Common myeloid progenitor, CD34-positive (primary cell): ENCODE results near the gene SLC10A7.

Experiments used
- CTCF ChIA-PET: fragments of 350-600 bp; sonication (Branson Sonifier 250); formaldehyde crosslinking; loops from one replicate; lab custom pipeline; 2021; ENCODE audit warnings: antibody characterized with exemption; lab: Charles Lee
- POLR2A ChIA-PET: fragments of 350-600 bp; sonication (Branson Sonifier 250); formaldehyde crosslinking; loops from one replicate; lab custom pipeline; 2021; ENCODE audit warnings: antibody characterized with exemption; lab: Charles Lee
- DNase-seq, 3 donors: peaks; one replicate each; pipeline versions ENCODE4 v3.0.0 to v3.0.0-alpha.2; 2013
- H3K27ac ChIP-seq, 2 experiments: 1 replicate in 1 of 2; 2 replicates in 1 of 2; pipeline ENCODE4 v1.7.0; 2013; ENCODE audit warnings: inconsistent platforms in 2 of 2, low read length in 2 of 2, mild to moderate bottlenecking in 2 of 2, low read depth in 1 of 2, moderate library complexity in 1 of 2; ENCODE audit not compliant: severe bottlenecking in 2 of 2, insufficient read depth in 1 of 2, poor library complexity in 1 of 2
- H3K27me3 ChIP-seq, 5 experiments: replicated peaks in 2 of 5; 1 replicate in 3 of 5; 2 replicates in 2 of 5; pipeline versions ENCODE4 v1.6.1 to v1.7.0; 2013; ENCODE audit warnings: low read length in 4 of 5, mild to moderate bottlenecking in 2 of 5, moderate library complexity in 2 of 5, inconsistent platforms in 1 of 5; ENCODE audit not compliant: insufficient read depth in 5 of 5, control insufficient read depth in 4 of 5
- H3K36me3 ChIP-seq, 4 experiments: 1 replicate in 2 of 4; 2 replicates in 2 of 4; pipeline versions ENCODE4 v1.6.1 to v1.7.0; 2013; ENCODE audit warnings: low read length in 3 of 4, control low read depth in 1 of 4, mild to moderate bottlenecking in 1 of 4; ENCODE audit not compliant: control insufficient read depth in 4 of 4, insufficient read depth in 4 of 4
- H3K4me1 ChIP-seq, 4 experiments: 1 replicate in 3 of 4; 2 replicates in 1 of 4; pipeline versions ENCODE4 v1.6.1 to v1.7.1; 2013; ENCODE audit warnings: low read length in 3 of 4, mild to moderate bottlenecking in 3 of 4, control low read depth in 1 of 4, inconsistent platforms in 1 of 4, moderate library complexity in 1 of 4; ENCODE audit not compliant: control insufficient read depth in 4 of 4, insufficient read depth in 4 of 4; ENCODE audit errors: control extremely low read depth in 1 of 4
- H3K4me3 ChIP-seq, 7 experiments: 1 replicate in 4 of 7; 2 replicates in 3 of 7; pipeline versions ENCODE4 v1.5.1 to v1.7.0; 2013; ENCODE audit warnings: mild to moderate bottlenecking in 7 of 7, low read length in 6 of 7, moderate library complexity in 6 of 7, inconsistent platforms in 2 of 7, low read depth in 2 of 7, control low read depth in 1 of 7; ENCODE audit not compliant: insufficient read depth in 4 of 7, control insufficient read depth in 1 of 7; ENCODE audit errors: extremely low read depth in 1 of 7
- H3K9me3 ChIP-seq, 5 experiments: 1 replicate in 4 of 5; 2 replicates in 1 of 5; pipeline versions ENCODE4 v1.6.1 to v1.7.1; 2013; ENCODE audit warnings: low read length in 4 of 5, mild to moderate bottlenecking in 2 of 5, inconsistent platforms in 1 of 5, low read depth in 1 of 5, moderate library complexity in 1 of 5; ENCODE audit not compliant: control insufficient read depth in 4 of 5, insufficient read depth in 2 of 5; ENCODE audit errors: control extremely low read depth in 1 of 5
- WGBS: methylation state at CpG from one replicate; pipeline ENCODE4 v1.1.5; 2013; ENCODE audit not compliant: insufficient coverage; 5-methylcytosine and 5-hydroxymethylcytosine counted together

Gene SLC10A7

GRCh38 chr4:146436423-146437162, 85.1 kb downstream of the SLC10A7 start:
- Histone ChIP-seq H3K27ac (no peak overlapping the region), H3K4me1 (no peaks in the 10 kb centered on the region), H3K27me3 (no peaks in the 10 kb centered on the region), H3K36me3 (no peaks in the 10 kb centered on the region), H3K4me3 (no peak overlapping the region), H3K9me3 (no peaks in the 10 kb centered on the region)
- no peak for DNase-seq
- ChIA-PET POLR2A (no interaction called here), CTCF (no interaction called here)
- no CpG with 5 or more reads among the region's 4 CpGs for WGBS

- POLR2A ChIA-PET = no interaction called here
These were observed 85.8 kb downstream of the SLC10A7 start for GRCh38 chr4:146435962-146436361.

GRCh38 chr4:146432065-146432464, 89.7 kb downstream of the SLC10A7 start:
- H3K27me3 ChIP-seq = no peaks in the 10 kb centered on the region
- no peak overlapping the region for H3K4me3 ChIP-seq
- no peak for DNase-seq
- H3K27ac ChIP-seq = no peak overlapping the region
- WGBS = no CpG with 5 or more reads among the region's 2 CpGs
- POLR2A ChIA-PET = no interaction called here
- no peaks in the 10 kb centered on the region for H3K4me1 ChIP-seq
- CTCF ChIA-PET = no interaction called here
- H3K9me3 ChIP-seq = no peaks in the 10 kb centered on the region
- no peaks in the 10 kb centered on the region for H3K36me3 ChIP-seq

More at GRCh38 chr4:146435962-146436361, 85.8 kb downstream of the SLC10A7 start:
- Histone ChIP-seq H3K9me3 (no peaks in the 10 kb centered on the region), H3K4me3 (no peak overlapping the region), H3K36me3 (no peaks in the 10 kb centered on the region), H3K27ac (no peak overlapping the region), H3K4me1 (no peaks in the 10 kb centered on the region), H3K27me3 (no peaks in the 10 kb centered on the region)
- CTCF ChIA-PET = no interaction called here
- no peak for DNase-seq

GRCh38 chr4:146428298-146428697, 93.4 kb downstream of the SLC10A7 start:
- POLR2A ChIA-PET = no interaction called here
- CTCF ChIA-PET = interaction anchor here (0.6 to 1.5 kb wide), 2 partner anchors 10 to 567 kb away, joined by 3 to 4 read pairs; no protein-coding TSS in a partner anchor
- Histone ChIP-seq H3K36me3 (no peaks in the 10 kb centered on the region), H3K4me3 (no peak overlapping the region), H3K27ac (no peak overlapping the region), H3K9me3 (no peaks in the 10 kb centered on the region), H3K27me3 (no peaks in the 10 kb centered on the region), H3K4me1 (no peaks in the 10 kb centered on the region)
- WGBS = 100% methylated on average over 1 of the region's 1 CpG
- DNase-seq = no peak

- ChIA-PET POLR2A (no interaction called here), CTCF (interaction anchor here (1.1 kb wide), 1 partner anchor 10 kb away, joined by 3 read pairs; no protein-coding TSS in a partner anchor)
- Histone ChIP-seq H3K27ac (no peak overlapping the region), H3K4me1 (no peaks in the 10 kb centered on the region), H3K36me3 (no peaks in the 10 kb centered on the region), H3K9me3 (no peaks in the 10 kb centered on the region), H3K4me3 (no peak overlapping the region), H3K27me3 (no peaks in the 10 kb centered on the region)
- DNase-seq = no peak
- no CpG with 5 or more reads among the region's 2 CpGs for WGBS
These were observed 103.9 kb downstream of the SLC10A7 start for GRCh38 chr4:146417822-146418221.

GRCh38 chr4:146415829-146416228, 105.9 kb downstream of the SLC10A7 start:
- Histone ChIP-seq H3K27ac (no peak overlapping the region), H3K9me3 (no peaks in the 10 kb centered on the region), H3K4me1 (no peaks in the 10 kb centered on the region), H3K4me3 (no peak overlapping the region), H3K36me3 (no peaks in the 10 kb centered on the region), H3K27me3 (no peaks in the 10 kb centered on the region)
- ChIA-PET POLR2A (no interaction called here), CTCF (no interaction called here)
- no peak for DNase-seq
- 100% methylated on average over 1 of the region's 1 CpG for WGBS

- no peaks in the 10 kb centered on the region for H3K4me1 ChIP-seq
- 42% methylated on average over 4 of the region's 4 CpGs for WGBS
- no peak overlapping the region for H3K27ac ChIP-seq
- CTCF ChIA-PET = no interaction called here
- DNase-seq = peak; percentile 30 to 55 (median 36)
- no peaks in the 10 kb centered on the region for H3K27me3 ChIP-seq
- no peak overlapping the region for H3K4me3 ChIP-seq
- H3K36me3 ChIP-seq = no peaks in the 10 kb centered on the region
- H3K9me3 ChIP-seq = no peaks in the 10 kb centered on the region
- POLR2A ChIA-PET = no interaction called here
These were observed 114.1 kb downstream of the SLC10A7 start for GRCh38 chr4:146407669-146408084.
